ENCODE data around the gene UPF3A. TPM values are rescaled to one million over a fixed set of nuclear protein-coding genes. Genes with fewer than 3 reads are reported as not detected.

UPF3A gene
- total and polyA plus RNA-seq, 8 donors = 17.1 to 73.8 (median 26.9) TPM

DNA sequence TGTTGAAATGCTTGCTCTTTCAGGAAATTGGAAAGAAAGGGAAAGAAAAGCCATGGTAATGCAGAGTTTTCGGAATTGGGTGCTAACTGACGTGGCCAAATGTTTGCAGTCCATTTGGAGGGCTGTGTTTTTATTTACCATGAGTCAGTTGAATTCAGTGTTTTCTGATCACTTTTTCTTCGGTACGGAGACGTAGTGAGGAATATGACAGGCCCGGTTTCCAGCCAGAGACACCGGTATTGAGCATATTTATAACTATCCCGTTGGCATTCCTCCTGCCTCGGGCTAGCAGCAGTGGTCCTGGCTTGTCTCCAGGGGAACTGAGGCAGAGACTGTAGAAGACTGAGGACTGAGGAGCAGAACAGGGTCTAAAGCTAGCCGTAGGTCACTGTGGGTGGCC, 45.7 kb upstream of the UPF3A start:
- Histone ChIP-seq H3K9me3 (no peaks in the 10 kb centered on the region), H3K4me3 (peak overlapping the region; percentile 85 to 95 (median 94)), H3K4me1 (peaks cover 5 to 10% (median 8%) of the 10 kb centered on the region in 3 donors), H3K36me3 (peaks cover 3 to 41% (median 15%) of the 10 kb centered on the region in 3 donors), H3K27ac (peak overlapping the region in 2 of 4 donors; percentile 77 to 82), H3K27me3 (no peaks in the 10 kb centered on the region)
- FAIRE-seq (no peak), ATAC-seq (peak in 1 of 4 donors; percentile 4), DNase-seq (peak in 1 of 6 donors; percentile 28)
- intact Hi-C loops (cut with DNase I) = no loop called here
- TF ChIP-seq, protein P1, sequence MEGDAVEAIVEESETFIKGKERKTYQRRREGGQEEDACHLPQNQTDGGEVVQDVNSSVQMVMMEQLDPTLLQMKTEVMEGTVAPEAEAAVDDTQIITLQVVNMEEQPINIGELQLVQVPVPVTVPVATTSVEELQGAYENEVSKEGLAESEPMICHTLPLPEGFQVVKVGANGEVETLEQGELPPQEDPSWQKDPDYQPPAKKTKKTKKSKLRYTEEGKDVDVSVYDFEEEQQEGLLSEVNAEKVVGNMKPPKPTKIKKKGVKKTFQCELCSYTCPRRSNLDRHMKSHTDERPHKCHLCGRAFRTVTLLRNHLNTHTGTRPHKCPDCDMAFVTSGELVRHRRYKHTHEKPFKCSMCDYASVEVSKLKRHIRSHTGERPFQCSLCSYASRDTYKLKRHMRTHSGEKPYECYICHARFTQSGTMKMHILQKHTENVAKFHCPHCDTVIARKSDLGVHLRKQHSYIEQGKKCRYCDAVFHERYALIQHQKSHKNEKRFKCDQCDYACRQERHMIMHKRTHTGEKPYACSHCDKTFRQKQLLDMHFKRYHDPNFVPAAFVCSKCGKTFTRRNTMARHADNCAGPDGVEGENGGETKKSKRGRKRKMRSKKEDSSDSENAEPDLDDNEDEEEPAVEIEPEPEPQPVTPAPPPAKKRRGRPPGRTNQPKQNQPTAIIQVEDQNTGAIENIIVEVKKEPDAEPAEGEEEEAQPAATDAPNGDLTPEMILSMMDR (IDR thresholded peaks at IDR 0.05) = no peak
- 1 to 4% methylated on average over 10 of the region's 10 CpGs for WGBS, 2 donors

DNA sequence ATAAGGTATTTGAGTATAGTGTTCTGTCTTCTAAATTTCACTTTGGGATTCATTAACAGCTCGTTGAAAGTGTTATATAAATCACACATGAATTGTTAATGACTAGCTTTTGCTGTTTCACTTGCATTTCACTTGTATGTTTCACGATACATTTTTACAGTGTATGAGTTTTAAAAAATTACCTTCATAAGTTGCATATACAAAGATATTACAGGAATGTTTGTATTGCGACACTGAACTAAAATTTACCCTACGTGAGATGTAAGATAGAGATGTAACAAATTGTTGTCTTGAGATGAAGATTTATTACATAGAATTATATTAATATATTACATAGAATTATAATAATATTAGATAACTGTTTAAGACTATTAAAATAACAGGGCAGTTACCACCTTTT, 45.2 kb upstream of the UPF3A start:
- H3K36me3 ChIP-seq = peaks cover 3 to 45% (median 18%) of the 10 kb centered on the region in 3 donors
- no peak overlapping the region for H3K27ac ChIP-seq
- DNase-seq (no peak), ATAC-seq (no peak), FAIRE-seq (peak; percentile 29)
- TF ChIP-seq, protein P1 (IDR thresholded peaks at IDR 0.05) = no peak
- 41 to 50% methylated on average over 4 of the region's 4 CpGs for WGBS, 2 donors
- H3K9me3 ChIP-seq = no peaks in the 10 kb centered on the region
- H3K27me3 ChIP-seq = no peaks in the 10 kb centered on the region
- intact Hi-C loops (cut with DNase I) = no loop called here
- peak overlapping the region in 3 of 4 donors; percentile 85 to 95 (median 94) for H3K4me3 ChIP-seq
- H3K4me1 ChIP-seq = peaks cover 5 to 10% (median 8%) of the 10 kb centered on the region in 3 donors

DNA sequence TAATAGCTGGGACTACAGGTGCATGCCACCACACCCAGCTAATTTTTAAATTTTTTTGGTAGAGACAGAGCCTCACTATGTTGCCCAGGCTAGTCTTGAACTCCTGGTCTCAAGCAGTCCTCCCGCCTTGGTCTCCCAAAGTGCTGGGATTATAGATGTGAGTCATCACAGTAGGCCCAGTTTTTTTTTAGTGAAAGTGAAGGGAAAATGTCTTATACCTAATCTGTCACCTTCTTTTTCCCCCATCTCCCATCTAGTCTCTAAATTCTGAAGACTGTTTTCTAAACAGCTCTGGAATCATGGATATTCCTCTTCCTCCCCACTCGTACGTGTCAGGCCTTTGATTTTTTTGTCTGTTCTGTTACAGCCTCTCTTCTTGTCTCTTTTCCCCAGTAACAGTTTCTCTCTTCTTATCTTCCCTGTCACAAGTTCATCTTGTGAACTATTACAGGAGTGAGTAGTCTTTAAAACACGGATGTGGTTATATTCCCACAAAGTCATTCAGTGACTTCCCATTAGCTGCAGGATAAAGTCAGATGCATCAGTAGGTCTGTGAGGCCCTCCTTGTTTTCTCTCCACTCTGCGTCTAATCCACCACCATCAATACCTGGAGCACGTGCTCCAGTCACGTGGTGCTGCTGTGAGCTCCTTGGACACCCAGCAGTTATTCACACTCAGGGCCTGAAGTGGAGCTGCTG, 43.8 kb upstream of the UPF3A start:
- H3K27ac ChIP-seq = no peak overlapping the region
- no peak overlapping the region for H3K4me3 ChIP-seq
- FAIRE-seq (no peak), DNase-seq (peak in 1 of 6 donors; percentile 2), ATAC-seq (no peak)
- no peaks in the 10 kb centered on the region for H3K27me3 ChIP-seq
- TF ChIP-seq, protein P1 (IDR thresholded peaks at IDR 0.05) = no peak
- WGBS, 2 donors = 86 to 90% methylated on average over 7 of the region's 7 CpGs
- intact Hi-C loops (cut with DNase I) = no loop called here
- H3K9me3 ChIP-seq = no peaks in the 10 kb centered on the region
- H3K36me3 ChIP-seq = peaks cover 3 to 58% (median 29%) of the 10 kb centered on the region in 3 donors
- peaks cover 5 to 10% (median 8%) of the 10 kb centered on the region in 3 donors for H3K4me1 ChIP-seq

DNA sequence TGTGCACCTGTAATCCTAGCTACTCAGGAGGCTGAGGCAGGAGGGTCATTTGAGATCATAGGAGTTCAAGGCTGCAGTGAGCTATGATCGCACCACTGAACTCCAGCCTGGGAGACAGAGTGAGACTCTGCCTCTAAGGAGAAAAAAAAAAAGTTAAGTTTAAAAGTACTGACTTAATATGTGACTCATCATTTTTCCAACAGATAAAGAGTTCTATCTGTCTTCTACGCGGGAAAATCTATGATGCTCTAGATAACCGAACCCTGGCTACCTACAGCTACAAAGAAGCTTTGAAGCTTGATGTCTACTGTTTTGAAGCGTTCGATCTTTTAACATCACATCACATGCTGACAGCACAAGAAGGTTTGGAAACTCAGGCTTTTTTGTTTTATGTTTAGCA, 39.5 kb upstream of the UPF3A start:
- ATAC-seq (no peak), FAIRE-seq (no peak), DNase-seq (no peak)
- whole genome bisulfite sequencing, 2 donors = 83 to 88% methylated on average over 6 of the region's 6 CpGs
- TF ChIP-seq, protein P1 (IDR thresholded peaks at IDR 0.05) = no peak
- H3K36me3 ChIP-seq = peaks cover 3 to 99% (median 46%) of the 10 kb centered on the region in 3 donors
- no peak overlapping the region for H3K4me3 ChIP-seq
- intact Hi-C loops (cut with DNase I) = no loop called here
- H3K27ac ChIP-seq = no peak overlapping the region
- H3K9me3 ChIP-seq = no peaks in the 10 kb centered on the region
- no peaks in the 10 kb centered on the region for H3K4me1 ChIP-seq
- H3K27me3 ChIP-seq = no peaks in the 10 kb centered on the region

DNA sequence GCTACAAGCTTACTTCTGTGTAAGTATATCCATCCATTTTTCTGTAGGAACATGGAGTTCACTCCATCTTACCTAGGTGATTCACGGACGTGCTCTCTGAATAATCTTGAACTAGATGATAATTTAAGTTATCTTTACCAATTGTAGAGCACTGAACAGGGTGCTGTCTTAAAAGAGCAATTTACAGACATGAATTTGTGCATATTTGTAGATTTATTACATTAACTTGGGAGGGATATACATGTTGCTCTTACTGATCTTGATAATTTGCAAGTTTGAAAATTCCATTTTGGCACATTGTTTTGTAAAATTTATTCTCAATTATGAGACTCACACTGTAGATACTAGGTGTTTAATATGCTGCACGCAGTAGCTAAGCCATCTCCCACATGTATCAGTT, 37.4 kb upstream of the UPF3A start:
- TF ChIP-seq, protein P1 (IDR thresholded peaks at IDR 0.05) = no peak
- Histone ChIP-seq H3K27ac (no peak overlapping the region), H3K4me3 (no peak overlapping the region), H3K9me3 (no peaks in the 10 kb centered on the region), H3K4me1 (no peaks in the 10 kb centered on the region), H3K36me3 (peaks cover 9 to 96% (median 61%) of the 10 kb centered on the region in 3 donors), H3K27me3 (no peaks in the 10 kb centered on the region)
- FAIRE-seq = no peak
- no peak for ATAC-seq
- intact Hi-C loops (cut with DNase I) = no loop called here
- DNase-seq = no peak
- 91 to 92% methylated on average over 3 of the region's 3 CpGs for WGBS, 2 donors

Data from pancreas (tissue), 10 donors.